ENCODE measurements around the gene CTSZ.

Gene CTSZ

GRCh38 chr20:58971429-58971828 is 35.6 kb downstream of the CTSZ start:
- Histone ChIP-seq H3K4me3 (replicated peaks; ENCODE audit: insufficient read depth, low read length) (no peak overlapping the region), H3K27ac (replicated peaks) (no peak overlapping the region), H3K27me3 (ENCODE audit: insufficient read depth, poor library complexity, severe bottlenecking) (no peaks in the 10 kb centered on the region)
- DNase-seq (ENCODE audit: low read depth in 1 of 2, low spot score in 1 of 2): no peak
- TF ChIP-seq CTCF (IDR thresholded peaks at IDR 0.05; ENCODE audit: insufficient read depth, low read length) (no peak), SPI1 (IDR thresholded peaks at IDR 0.05; ENCODE audit: borderline replicate concordance, low read depth) (no peak), GABPA (IDR thresholded peaks at IDR 0.05; ENCODE audit: low read depth) (no peak), POLR2AphosphoS5 (IDR thresholded peaks at IDR 0.05; ENCODE audit: low read depth) (no peak)
- TF ChIP-seq, protein P1, sequence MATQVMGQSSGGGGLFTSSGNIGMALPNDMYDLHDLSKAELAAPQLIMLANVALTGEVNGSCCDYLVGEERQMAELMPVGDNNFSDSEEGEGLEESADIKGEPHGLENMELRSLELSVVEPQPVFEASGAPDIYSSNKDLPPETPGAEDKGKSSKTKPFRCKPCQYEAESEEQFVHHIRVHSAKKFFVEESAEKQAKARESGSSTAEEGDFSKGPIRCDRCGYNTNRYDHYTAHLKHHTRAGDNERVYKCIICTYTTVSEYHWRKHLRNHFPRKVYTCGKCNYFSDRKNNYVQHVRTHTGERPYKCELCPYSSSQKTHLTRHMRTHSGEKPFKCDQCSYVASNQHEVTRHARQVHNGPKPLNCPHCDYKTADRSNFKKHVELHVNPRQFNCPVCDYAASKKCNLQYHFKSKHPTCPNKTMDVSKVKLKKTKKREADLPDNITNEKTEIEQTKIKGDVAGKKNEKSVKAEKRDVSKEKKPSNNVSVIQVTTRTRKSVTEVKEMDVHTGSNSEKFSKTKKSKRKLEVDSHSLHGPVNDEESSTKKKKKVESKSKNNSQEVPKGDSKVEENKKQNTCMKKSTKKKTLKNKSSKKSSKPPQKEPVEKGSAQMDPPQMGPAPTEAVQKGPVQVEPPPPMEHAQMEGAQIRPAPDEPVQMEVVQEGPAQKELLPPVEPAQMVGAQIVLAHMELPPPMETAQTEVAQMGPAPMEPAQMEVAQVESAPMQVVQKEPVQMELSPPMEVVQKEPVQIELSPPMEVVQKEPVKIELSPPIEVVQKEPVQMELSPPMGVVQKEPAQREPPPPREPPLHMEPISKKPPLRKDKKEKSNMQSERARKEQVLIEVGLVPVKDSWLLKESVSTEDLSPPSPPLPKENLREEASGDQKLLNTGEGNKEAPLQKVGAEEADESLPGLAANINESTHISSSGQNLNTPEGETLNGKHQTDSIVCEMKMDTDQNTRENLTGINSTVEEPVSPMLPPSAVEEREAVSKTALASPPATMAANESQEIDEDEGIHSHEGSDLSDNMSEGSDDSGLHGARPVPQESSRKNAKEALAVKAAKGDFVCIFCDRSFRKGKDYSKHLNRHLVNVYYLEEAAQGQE (IDR thresholded peaks at IDR 0.05; ENCODE audit: insufficient replicate concordance, low read depth): no peak

DNA sequence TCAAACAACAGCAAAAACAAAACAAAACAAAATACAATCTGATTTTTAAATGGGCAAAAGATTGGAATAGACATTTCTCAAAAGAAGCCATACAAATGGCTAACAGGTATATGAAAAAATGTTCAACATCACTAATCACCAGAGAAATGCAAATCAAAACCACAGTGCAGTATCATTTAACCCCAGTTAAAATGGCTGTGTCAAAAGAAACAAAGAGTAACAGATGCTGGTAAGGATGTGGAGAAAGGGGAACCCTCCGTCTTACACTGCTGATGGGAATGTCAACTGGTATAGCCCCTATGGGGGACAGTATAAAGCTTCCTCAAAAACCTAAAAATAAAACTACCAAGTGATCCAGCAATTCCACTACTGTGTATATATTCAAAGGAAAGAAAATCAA is 36.9 kb downstream of the CTSZ start:
- Histone ChIP-seq H3K4me3 (replicated peaks; ENCODE audit: insufficient read depth, low read length) (no peak overlapping the region), H3K27me3 (ENCODE audit: insufficient read depth, poor library complexity, severe bottlenecking) (no peaks in the 10 kb centered on the region), H3K27ac (replicated peaks) (no peak overlapping the region)
- TF ChIP-seq SPI1 (IDR thresholded peaks at IDR 0.05; ENCODE audit: borderline replicate concordance, low read depth) (no peak), POLR2AphosphoS5 (IDR thresholded peaks at IDR 0.05; ENCODE audit: low read depth) (no peak), CTCF (IDR thresholded peaks at IDR 0.05; ENCODE audit: insufficient read depth, low read length) (no peak), GABPA (IDR thresholded peaks at IDR 0.05; ENCODE audit: low read depth) (no peak)
- TF ChIP-seq, protein P1 (IDR thresholded peaks at IDR 0.05; ENCODE audit: insufficient replicate concordance, low read depth): no peak
- no peak for DNase-seq (ENCODE audit: low read depth in 1 of 2, low spot score in 1 of 2)

- no peaks in the 10 kb centered on the region for H3K27me3 ChIP-seq (ENCODE audit: insufficient read depth, poor library complexity, severe bottlenecking)
- no peak overlapping the region for H3K4me3 ChIP-seq (replicated peaks; ENCODE audit: insufficient read depth, low read length)
- TF ChIP-seq GABPA (IDR thresholded peaks at IDR 0.05; ENCODE audit: low read depth) (no peak), CTCF (IDR thresholded peaks at IDR 0.05; ENCODE audit: insufficient read depth, low read length) (no peak), SPI1 (IDR thresholded peaks at IDR 0.05; ENCODE audit: borderline replicate concordance, low read depth) (no peak), POLR2AphosphoS5 (IDR thresholded peaks at IDR 0.05; ENCODE audit: low read depth) (no peak)
- TF ChIP-seq, protein P1 (IDR thresholded peaks at IDR 0.05; ENCODE audit: insufficient replicate concordance, low read depth): no peak
Observed at GRCh38 chr20:58969439-58969838, 37.6 kb downstream of the CTSZ start.

More at GRCh38 chr20:58969439-58969838, 37.6 kb downstream of the CTSZ start:
- DNase-seq (ENCODE audit: low read depth in 1 of 2, low spot score in 1 of 2): no peak
- no peak overlapping the region for H3K27ac ChIP-seq (replicated peaks)
